Muscle of leg (tissue), 11 donors: ENCODE measurements around the gene AKAP12. TPM values are rescaled to one million over a fixed set of nuclear protein-coding genes. Genes with fewer than 3 reads are reported as not detected.
"Not testable (repeated sequence)": the region's sequence is repeated elsewhere in the genome, so short reads cannot be mapped to it uniquely, and the experiment has no call there.

Experiments
- DNase-seq: peaks from one replicate; pipeline ENCODE4 v3.0.0; 2013
- H3K27ac ChIP-seq: one replicate; pipeline ENCODE4 v1.5.1; 2013; ENCODE audit warnings: mild to moderate bottlenecking, low read length, control low read depth
- H3K27me3 ChIP-seq: one replicate; pipeline ENCODE4 v1.6.1; 2013; ENCODE audit warnings: low read length; ENCODE audit not compliant: control insufficient read depth, insufficient read depth
- H3K36me3 ChIP-seq: one replicate; pipeline ENCODE4 v1.6.1; 2013; ENCODE audit warnings: low read length; ENCODE audit not compliant: control insufficient read depth, insufficient read depth
- H3K4me1 ChIP-seq: one replicate; pipeline ENCODE4 v1.6.1; 2013; ENCODE audit warnings: low read length; ENCODE audit not compliant: control insufficient read depth, insufficient read depth
- H3K4me3 ChIP-seq: one replicate; pipeline ENCODE4 v1.5.1; 2013; ENCODE audit warnings: low read length, control low read depth
- H3K9me3 ChIP-seq: replicated peaks from 2 replicates; pipeline ENCODE4 v1.6.1; 2013; ENCODE audit warnings: low read depth, low read length; ENCODE audit not compliant: control insufficient read depth
- WGBS: methylation state at CpG from one replicate; pipeline ENCODE4 v1.1.5; 2013; ENCODE audit warnings: missing lambda C conversion rate; ENCODE audit not compliant: insufficient coverage; 5-methylcytosine and 5-hydroxymethylcytosine counted together
- polyA plus RNA-seq, 8 donors: library from polyadenylated mRNA; unstranded; fragments of 120-200 nt; gene quantifications; one replicate each; pipeline versions ENCODE4 v1.2.1 to v1.2.3, GENCODE V29; 2013; ENCODE audit warnings: inconsistent platforms in 1 of 8, low replicate concordance in 1 of 8; ENCODE audit not compliant: insufficient read length in 8 of 8, insufficient read depth in 1 of 8
- total RNA-seq: library from RNA; stranded (reverse); fragments of 120-200 nt; gene quantifications from one replicate; pipeline ENCODE4 v1.2.4, GENCODE V29; 2013

The AKAP12 gene
- total and polyA plus RNA-seq, 9 donors = 73.2 to 160 (median 123) TPM

DNA sequence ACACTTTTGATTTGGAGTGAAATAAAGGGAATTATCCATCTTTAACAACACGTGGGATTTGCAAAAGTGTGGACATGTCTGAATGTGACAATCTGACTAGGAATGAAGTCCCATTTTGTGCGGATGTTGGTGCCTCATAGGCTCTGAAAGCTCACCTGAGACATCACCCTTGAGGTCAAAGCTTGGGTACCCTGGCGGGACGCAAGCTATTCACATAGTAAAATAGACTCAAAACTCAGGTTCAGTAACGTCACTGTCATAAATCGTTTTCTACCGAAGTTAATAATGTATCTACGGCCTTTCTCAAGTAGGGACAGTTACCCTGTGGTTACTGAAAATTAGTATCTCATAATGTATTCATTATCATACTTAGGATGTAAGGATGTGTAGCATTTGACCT lies 61.8 kb downstream of the AKAP12 start:
- peaks cover 11% of the 10 kb centered on the region for H3K4me1 ChIP-seq
- no peak overlapping the region for H3K27ac ChIP-seq
- no peaks in the 10 kb centered on the region for H3K9me3 ChIP-seq
- peaks cover 3% of the 10 kb centered on the region for H3K36me3 ChIP-seq
- no peak for DNase-seq
- WGBS = no CpG with 5 or more reads among the region's 8 CpGs
- no peak overlapping the region for H3K4me3 ChIP-seq
- H3K27me3 ChIP-seq = no peaks in the 10 kb centered on the region

DNA sequence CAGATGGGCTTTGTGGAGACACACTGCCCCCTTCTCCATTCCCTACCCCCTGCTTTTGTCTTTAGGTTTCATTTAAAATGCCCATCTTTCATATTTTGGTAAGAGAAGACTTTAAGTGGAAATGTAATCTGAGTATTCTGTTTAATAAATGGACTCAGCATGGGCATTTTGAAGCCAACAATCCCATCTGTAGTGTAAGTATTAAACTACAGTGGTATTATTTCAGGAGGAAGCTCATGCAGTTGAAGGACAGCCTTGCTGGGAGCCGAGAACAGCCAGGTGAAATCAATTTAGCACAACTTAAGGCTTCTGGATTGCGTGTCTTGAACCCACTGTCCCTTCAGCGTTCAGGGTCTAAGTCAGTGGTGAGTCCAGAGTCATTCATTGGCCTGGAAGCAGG lies 63.5 kb downstream of the AKAP12 start:
- 66% methylated on average over 3 of the region's 3 CpGs for WGBS

GRCh38 chr6:151306269-151306783 lies 66.6 kb downstream of the AKAP12 start:
- Histone ChIP-seq H3K27ac (no peak overlapping the region), H3K4me3 (no peak overlapping the region), H3K9me3 (no peaks in the 10 kb centered on the region), H3K4me1 (peaks cover 4% of the 10 kb centered on the region), H3K27me3 (no peaks in the 10 kb centered on the region), H3K36me3 (peaks cover 5% of the 10 kb centered on the region)
- DNase-seq = no peak
- 100% methylated on average over 2 of the region's 12 CpGs for WGBS

More for the DNA sequence above, 63.5 kb downstream of the AKAP12 start:
- H3K27ac ChIP-seq = no peak overlapping the region
- no peak for DNase-seq
- peaks cover 11% of the 10 kb centered on the region for H3K4me1 ChIP-seq
- no peaks in the 10 kb centered on the region for H3K27me3 ChIP-seq
- H3K36me3 ChIP-seq = peaks cover 5% of the 10 kb centered on the region
- H3K9me3 ChIP-seq = no peaks in the 10 kb centered on the region
- H3K4me3 ChIP-seq = no peak overlapping the region

- Histone ChIP-seq H3K4me1 (peaks cover 5% of the 10 kb centered on the region), H3K27ac (no peak overlapping the region), H3K27me3 (no peaks in the 10 kb centered on the region), H3K36me3 (peaks cover 5% of the 10 kb centered on the region), H3K9me3 (no peaks in the 10 kb centered on the region), H3K4me3 (no peak overlapping the region)
- 80% methylated on average over 2 of the region's 4 CpGs for WGBS
- DNase-seq = no peak
Observed at GRCh38 chr6:151307501-151307900, 67.7 kb downstream of the AKAP12 start.

DNA sequence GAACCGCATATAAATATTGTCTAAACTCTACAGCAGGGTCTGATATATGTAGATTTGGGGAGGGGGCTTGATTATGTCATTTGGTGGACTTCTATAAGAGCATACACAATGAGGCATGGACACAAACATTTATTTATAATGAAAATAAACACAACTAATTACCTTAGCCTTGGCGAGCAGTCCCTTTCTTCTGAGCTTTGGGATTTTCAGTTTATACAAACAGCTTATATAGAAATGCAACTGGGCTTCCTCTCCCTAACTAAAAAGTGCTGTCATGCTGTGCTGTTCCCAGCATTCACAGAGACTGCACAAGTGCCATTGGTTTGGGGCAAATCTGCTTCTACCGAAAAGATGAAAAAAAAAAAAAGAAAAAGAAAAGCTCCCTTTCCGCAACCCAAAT lies 69.9 kb downstream of the AKAP12 start:
- DNase-seq = no peak
- Histone ChIP-seq H3K4me3 (no peak overlapping the region), H3K36me3 (peaks cover 5% of the 10 kb centered on the region), H3K27me3 (no peaks in the 10 kb centered on the region), H3K4me1 (peaks cover 7% of the 10 kb centered on the region), H3K27ac (no peak overlapping the region), H3K9me3 (no peaks in the 10 kb centered on the region)
- no CpG with 5 or more reads among the region's 4 CpGs for WGBS

DNA sequence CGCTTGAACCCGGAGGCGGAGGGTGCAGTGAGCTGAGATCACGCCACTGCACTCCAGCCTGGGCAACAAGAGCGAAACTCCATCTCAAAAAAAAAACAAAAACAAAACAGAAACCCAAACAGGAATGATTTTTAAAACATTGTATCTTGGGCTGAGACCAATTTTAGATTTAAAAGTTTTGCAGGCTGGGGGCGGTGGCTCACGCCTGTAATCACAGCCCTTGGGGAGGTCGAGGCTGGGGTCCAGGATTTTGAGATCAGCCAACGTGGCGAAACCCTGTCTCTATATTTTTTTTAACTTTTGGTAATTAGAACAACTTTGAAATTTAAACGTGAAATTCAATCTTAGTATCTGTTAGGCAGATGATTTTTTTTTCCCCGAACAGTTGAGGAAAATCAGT lies 70.5 kb downstream of the AKAP12 start:
- peak; percentile 56 for DNase-seq
- H3K9me3 ChIP-seq = no peaks in the 10 kb centered on the region
- no CpG with 5 or more reads among the region's 12 CpGs for WGBS
- no peaks in the 10 kb centered on the region for H3K27me3 ChIP-seq
- H3K27ac ChIP-seq = no peak overlapping the region
- H3K4me3 ChIP-seq = no peak overlapping the region
- peaks cover 5% of the 10 kb centered on the region for H3K4me1 ChIP-seq
- H3K36me3 ChIP-seq = peaks cover 5% of the 10 kb centered on the region

DNA sequence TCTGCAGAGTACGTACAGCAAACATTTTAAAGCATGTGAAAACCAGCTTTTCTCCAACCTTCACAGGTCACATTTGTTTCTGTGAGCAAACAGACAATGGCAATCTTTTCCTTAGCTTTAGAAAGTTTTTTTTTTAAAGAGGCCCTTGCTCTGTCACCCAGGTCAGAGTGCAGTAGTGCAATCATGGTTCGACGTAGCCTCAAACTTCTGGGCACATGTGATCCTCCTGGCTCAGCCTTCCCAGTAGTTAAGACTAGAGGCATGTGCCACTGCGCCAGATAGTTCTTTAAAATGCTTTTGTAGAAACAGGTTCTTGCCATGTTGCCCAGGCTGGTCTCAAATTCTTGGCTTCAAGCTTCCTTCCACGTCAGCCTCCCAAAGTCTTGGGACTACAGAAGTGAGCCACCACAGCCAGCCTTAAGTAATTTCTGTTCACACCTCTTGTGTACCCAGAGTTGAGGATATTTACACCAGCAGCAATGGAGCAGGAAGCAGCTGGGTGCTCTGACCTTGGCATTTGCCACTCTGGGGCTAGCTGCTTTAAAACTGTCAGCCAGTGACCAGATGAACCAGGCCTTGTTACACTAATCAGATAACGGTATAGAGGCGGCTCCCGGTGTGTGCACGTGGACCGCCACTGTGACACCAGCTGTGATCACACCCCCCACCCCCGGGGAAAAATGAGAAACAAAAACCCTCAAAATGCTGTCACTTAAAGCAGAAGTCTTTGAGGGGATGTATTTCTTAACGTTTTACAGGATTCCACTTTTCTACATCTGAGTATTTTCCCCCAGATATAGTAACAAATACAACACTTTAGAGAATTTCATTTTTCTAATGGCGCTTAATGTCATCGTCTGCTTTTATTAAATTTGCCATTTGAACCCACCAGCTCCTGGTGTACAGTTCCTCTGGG lies 71.3 kb downstream of the AKAP12 start:
- Histone ChIP-seq H3K4me1 (peaks cover 5% of the 10 kb centered on the region), H3K36me3 (peaks cover 2% of the 10 kb centered on the region), H3K27me3 (no peaks in the 10 kb centered on the region), H3K27ac (no peak overlapping the region), H3K9me3 (no peaks in the 10 kb centered on the region), H3K4me3 (no peak overlapping the region)
- DNase-seq = no peak
- WGBS = 70% methylated on average over 7 of the region's 14 CpGs

GRCh38 chr6:151313066-151313491 lies 73.3 kb downstream of the AKAP12 start:
- no peak overlapping the region for H3K4me3 ChIP-seq
- no peaks in the 10 kb centered on the region for H3K27me3 ChIP-seq
- H3K9me3 ChIP-seq = no peaks in the 10 kb centered on the region
- peak overlapping the region; percentile 67 for H3K27ac ChIP-seq
- peaks cover 8% of the 10 kb centered on the region for H3K4me1 ChIP-seq
- no peaks in the 10 kb centered on the region for H3K36me3 ChIP-seq
- DNase-seq = peak; percentile 69
- WGBS = 31% methylated on average over 2 of the region's 5 CpGs

DNA sequence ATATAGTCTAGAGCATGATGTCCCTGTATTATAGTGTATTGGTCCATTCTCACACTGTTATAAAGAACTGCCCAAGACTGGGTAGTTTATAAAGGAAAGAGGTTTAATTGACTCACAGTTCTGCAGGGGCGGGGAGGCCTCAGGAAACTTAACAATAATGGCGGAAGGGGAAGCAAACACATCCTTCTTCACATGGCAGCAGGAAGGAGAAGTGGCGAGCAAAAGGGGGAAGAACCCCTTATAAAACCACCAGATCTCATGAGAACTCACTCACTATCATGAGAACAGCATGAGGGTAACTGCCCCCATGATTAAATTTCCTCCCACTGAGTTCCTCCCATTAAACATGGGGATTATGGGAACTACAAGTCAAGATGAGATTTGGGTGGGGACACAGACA lies 75.9 kb downstream of the AKAP12 start:
- no CpG with 5 or more reads among the region's 3 CpGs for WGBS
- H3K27ac ChIP-seq = not testable (repeated sequence)

DNA sequence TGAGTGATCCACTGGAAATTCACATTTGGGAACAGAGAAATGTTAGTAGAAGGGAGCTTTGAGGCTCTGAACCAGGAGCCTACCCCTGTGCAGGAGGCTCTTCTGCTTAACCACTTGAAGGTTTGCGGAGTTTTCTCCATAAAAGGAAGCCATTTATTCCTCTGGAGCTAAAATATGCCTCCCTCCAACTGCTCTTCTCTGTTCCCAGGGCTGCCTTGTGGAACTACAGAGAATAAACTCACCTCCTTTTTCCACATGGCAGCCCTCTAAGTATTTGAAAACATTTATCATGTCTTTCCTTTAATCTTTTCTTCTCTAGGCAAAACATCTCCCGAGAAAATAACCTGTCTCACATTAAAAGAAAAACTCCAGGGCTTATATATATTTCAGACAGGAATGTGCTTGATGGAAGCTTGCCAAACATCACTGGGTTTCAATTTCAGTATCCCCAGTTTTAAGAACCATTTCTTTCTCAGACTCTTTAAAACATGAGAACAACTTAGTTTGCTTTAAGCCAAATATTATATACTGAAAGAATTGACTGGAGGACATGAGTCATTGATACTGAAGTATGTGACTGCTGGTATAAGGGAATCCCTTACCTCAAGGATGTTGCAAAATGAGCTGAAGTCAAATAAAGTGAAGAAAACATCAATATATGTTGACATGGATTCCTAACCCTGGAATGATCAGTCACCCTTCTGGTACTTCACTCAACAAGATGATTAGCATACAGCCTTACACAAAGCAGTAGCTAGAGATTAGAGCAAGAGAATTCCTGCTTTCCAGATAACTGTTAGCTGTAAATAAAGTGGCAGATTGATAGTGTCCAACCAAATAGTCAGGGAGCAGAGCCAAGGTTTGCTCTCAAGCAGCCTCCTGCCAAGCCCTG lies 77.6 kb downstream of the AKAP12 start:
- DNase-seq = peak; percentile 45
- H3K4me1 ChIP-seq = peaks cover 5% of the 10 kb centered on the region
- H3K36me3 ChIP-seq = no peaks in the 10 kb centered on the region
- H3K27me3 ChIP-seq = no peaks in the 10 kb centered on the region
- H3K9me3 ChIP-seq = no peaks in the 10 kb centered on the region
- H3K27ac ChIP-seq = peak overlapping the region; percentile 25
- WGBS = 56% methylated on average over 1 of the region's 2 CpGs
- no peak overlapping the region for H3K4me3 ChIP-seq

More for the DNA sequence above, 75.9 kb downstream of the AKAP12 start:
- H3K4me1 ChIP-seq, H3K27me3 ChIP-seq, H3K4me3 ChIP-seq, H3K9me3 ChIP-seq, DNase-seq, H3K36me3 ChIP-seq: not testable (repeated sequence)
